ENCODE data around the gene YIPF3. TPM values are rescaled to one million over a fixed set of nuclear protein-coding genes. Genes with fewer than 3 reads are reported as not detected.

YIPF3 gene
- polyA plus RNA-seq, 1 of the 3 experiments (the other 2 are of a cell fraction): 219 TPM

DNA sequence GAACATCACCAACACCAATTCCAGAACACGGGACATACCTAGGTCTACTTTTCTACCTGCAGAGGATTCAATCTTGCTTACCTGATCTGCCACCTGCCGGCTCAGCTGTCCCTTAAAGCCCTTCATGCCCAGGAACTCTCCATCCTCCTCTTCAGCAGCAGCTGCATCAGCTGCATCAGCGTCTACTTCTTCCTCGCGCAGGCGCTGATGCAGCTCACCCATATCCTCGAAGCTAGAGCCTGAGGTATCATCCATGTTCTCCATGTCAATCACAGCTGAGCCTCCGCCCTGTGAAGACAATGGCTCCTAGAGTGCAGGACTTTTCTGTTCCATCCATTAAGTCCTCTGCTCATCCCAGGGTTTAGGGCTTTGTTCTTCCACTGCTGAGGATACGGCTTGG is 918 bp downstream of the YIPF3 start:
- H3K36me3 ChIP-seq (replicated peaks in 1 of 2; ENCODE audit: control insufficient read depth in 1 of 2, insufficient read depth in 2 of 2, low read length in 1 of 2): peaks cover 47 to 61% of the 10 kb centered on the region in 2 experiments
- POLR2A ChIA-PET: interaction anchor here (1.1 to 1.7 kb wide), 2 partner anchors 10 to 39 kb away, joined by 6 to 7 read pairs; partner anchors contain the start of gene TJAP1

DNA sequence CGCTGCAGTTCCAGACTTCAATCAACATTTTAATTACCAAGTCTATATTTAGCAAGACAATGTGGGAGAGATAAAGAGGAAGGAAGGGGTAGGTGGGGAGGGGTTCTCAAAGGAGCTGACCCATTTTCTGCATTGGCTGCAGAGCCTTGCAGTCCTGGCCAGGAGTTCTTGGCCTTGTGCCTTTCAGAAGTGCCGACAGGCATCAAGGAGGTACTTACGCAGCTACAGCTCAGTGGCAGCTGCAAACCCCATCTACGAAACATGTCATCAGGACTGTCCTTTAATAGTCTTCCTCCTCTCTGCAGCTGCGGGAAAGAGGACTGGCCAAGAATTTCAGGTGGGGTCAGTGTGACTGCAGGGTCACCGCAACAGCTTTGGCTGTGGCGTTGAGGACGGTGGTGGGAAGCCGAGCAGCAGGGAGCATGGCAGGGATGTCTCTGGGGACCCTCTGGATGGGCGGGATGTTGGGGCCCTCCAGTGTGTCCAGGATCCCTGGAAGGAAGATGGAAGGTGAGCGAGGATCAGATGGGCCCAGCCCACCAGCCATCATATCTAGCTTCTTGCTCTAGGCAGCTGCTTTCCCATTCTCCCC is 4.8 kb downstream of the YIPF3 start:
- Histone ChIP-seq H3K9ac (no peak overlapping the region), H3K9me3 (no peaks in the 10 kb centered on the region), H3K4me2 (no peak overlapping the region), H3K9me2 (no peaks in the 10 kb centered on the region), H4K20me1 (ENCODE audit: insufficient read depth) (0 out of 2 replicates have a peak, but pooled peaks cover 10% of the 10 kb centered on the region), H2AFZ (ENCODE audit: low read depth) (no peak overlapping the region), H3K27ac (ENCODE audit: low read depth in 2 of 2, low read length in 1 of 2) (no peak overlapping the region), H3K36me3 (replicated peaks in 1 of 2; ENCODE audit: control insufficient read depth in 1 of 2, insufficient read depth in 2 of 2, low read length in 1 of 2) (peaks cover 26 to 45% of the 10 kb centered on the region in 2 experiments), H3F3A (replicated peaks; ENCODE audit: insufficient read depth) (peaks cover 14% of the 10 kb centered on the region), H3K4me3 (ENCODE audit: low read depth in 2 of 2, low read length in 1 of 2) (no peak overlapping the region), H3K4me1 (ENCODE audit: control insufficient read depth in 1 of 2, insufficient read depth in 2 of 2, low read depth in 1 of 2, low read length in 1 of 2) (peaks cover 13 to 34% of the 10 kb centered on the region in 2 experiments), H3K79me2 (ENCODE audit: insufficient read depth) (peaks cover 32% of the 10 kb centered on the region), H3K27me3 (ENCODE audit: insufficient read depth) (no peaks in the 10 kb centered on the region)
- ChIA-PET POLR2A (no interaction called here), CTCF (interaction anchor here (1.4 to 13.6 kb wide), 2 partner anchors 20 to 63 kb away, joined by 3 to 213 read pairs; no protein-coding TSS in a partner anchor)
- no peak for DNase-seq
- WGBS (ENCODE audit: low lambda C conversion rate): 98% methylated on average over 8 of the region's 11 CpGs
- TF ChIP-seq, protein P1, sequence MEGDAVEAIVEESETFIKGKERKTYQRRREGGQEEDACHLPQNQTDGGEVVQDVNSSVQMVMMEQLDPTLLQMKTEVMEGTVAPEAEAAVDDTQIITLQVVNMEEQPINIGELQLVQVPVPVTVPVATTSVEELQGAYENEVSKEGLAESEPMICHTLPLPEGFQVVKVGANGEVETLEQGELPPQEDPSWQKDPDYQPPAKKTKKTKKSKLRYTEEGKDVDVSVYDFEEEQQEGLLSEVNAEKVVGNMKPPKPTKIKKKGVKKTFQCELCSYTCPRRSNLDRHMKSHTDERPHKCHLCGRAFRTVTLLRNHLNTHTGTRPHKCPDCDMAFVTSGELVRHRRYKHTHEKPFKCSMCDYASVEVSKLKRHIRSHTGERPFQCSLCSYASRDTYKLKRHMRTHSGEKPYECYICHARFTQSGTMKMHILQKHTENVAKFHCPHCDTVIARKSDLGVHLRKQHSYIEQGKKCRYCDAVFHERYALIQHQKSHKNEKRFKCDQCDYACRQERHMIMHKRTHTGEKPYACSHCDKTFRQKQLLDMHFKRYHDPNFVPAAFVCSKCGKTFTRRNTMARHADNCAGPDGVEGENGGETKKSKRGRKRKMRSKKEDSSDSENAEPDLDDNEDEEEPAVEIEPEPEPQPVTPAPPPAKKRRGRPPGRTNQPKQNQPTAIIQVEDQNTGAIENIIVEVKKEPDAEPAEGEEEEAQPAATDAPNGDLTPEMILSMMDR (IDR thresholded peaks at IDR 0.05): no peak
- TF ChIP-seq NRF1 (IDR thresholded peaks at IDR 0.05; ENCODE audit: low read depth, low read length): no peak
- no peak for TF ChIP-seq NFIC (IDR thresholded peaks at IDR 0.05; ENCODE audit: borderline replicate concordance)
- TF ChIP-seq ELF1 (IDR thresholded peaks at IDR 0.05): no peak
- TF ChIP-seq, protein P2, sequence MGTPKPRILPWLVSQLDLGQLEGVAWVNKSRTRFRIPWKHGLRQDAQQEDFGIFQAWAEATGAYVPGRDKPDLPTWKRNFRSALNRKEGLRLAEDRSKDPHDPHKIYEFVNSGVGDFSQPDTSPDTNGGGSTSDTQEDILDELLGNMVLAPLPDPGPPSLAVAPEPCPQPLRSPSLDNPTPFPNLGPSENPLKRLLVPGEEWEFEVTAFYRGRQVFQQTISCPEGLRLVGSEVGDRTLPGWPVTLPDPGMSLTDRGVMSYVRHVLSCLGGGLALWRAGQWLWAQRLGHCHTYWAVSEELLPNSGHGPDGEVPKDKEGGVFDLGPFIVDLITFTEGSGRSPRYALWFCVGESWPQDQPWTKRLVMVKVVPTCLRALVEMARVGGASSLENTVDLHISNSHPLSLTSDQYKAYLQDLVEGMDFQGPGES (IDR thresholded peaks at IDR 0.05; ENCODE audit: low read depth, low read length): no peak

More for the DNA sequence above, 918 bp downstream of the YIPF3 start:
- no peaks in the 10 kb centered on the region for H3K27me3 ChIP-seq (ENCODE audit: insufficient read depth)
- peaks cover 64% of the 10 kb centered on the region for H3K79me2 ChIP-seq (ENCODE audit: insufficient read depth)
- H3K4me3 ChIP-seq (ENCODE audit: low read depth in 2 of 2, low read length in 1 of 2): peak overlapping the region; percentile 86 to 100
- H3F3A ChIP-seq (replicated peaks; ENCODE audit: insufficient read depth): peaks cover 12% of the 10 kb centered on the region
- WGBS (ENCODE audit: low lambda C conversion rate): 17% methylated on average over 9 of the region's 9 CpGs
- H3K9me2 ChIP-seq: no peaks in the 10 kb centered on the region
- TF ChIP-seq, protein P3, sequence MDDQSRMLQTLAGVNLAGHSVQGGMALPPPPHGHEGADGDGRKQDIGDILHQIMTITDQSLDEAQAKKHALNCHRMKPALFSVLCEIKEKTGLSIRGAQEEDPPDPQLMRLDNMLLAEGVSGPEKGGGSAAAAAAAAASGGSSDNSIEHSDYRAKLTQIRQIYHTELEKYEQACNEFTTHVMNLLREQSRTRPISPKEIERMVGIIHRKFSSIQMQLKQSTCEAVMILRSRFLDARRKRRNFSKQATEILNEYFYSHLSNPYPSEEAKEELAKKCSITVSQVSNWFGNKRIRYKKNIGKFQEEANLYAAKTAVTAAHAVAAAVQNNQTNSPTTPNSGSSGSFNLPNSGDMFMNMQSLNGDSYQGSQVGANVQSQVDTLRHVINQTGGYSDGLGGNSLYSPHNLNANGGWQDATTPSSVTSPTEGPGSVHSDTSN (IDR thresholded peaks at IDR 0.05): peak; percentile 29
- no peak for TF ChIP-seq NRF1 (IDR thresholded peaks at IDR 0.05; ENCODE audit: low read depth, low read length)
- CTCF ChIA-PET: interaction anchor here (0.8 to 3.1 kb wide), 4 partner anchors 8 to 130 kb away, joined by 3 to 21 read pairs (median 8); no protein-coding TSS in a partner anchor
- H3K9ac ChIP-seq: peak overlapping the region; percentile 97
- no peak for DNase-seq
- peaks cover 13 to 19% of the 10 kb centered on the region in 2 experiments for H3K4me1 ChIP-seq (ENCODE audit: control insufficient read depth in 1 of 2, insufficient read depth in 2 of 2, low read depth in 1 of 2, low read length in 1 of 2)
- H3K27ac ChIP-seq (ENCODE audit: low read depth in 2 of 2, low read length in 1 of 2): peak overlapping the region; percentile 83 to 88; a peak in 3 of 4 replicates
- 0 out of 2 replicates have a peak, but pooled peaks cover 10% of the 10 kb centered on the region for H4K20me1 ChIP-seq (ENCODE audit: insufficient read depth)
- H3K4me2 ChIP-seq: peak overlapping the region; percentile 82
- H2AFZ ChIP-seq (ENCODE audit: low read depth): no peak overlapping the region
- no peaks in the 10 kb centered on the region for H3K9me3 ChIP-seq

Measured in SK-N-SH (cell line).